HFF-Myc (cell line): ENCODE measurements around the gene MGAT1.
A peak's percentile ranks its signal among the peaks of the same experiment; 100 is the strongest.

ENCODE experiments used
- DNase-seq: peaks from one replicate; pipeline ENCODE4 v3.0.0-alpha.2; 2011; ENCODE audit warnings: low read depth; ENCODE audit errors: extremely low read depth
- H3K4me3 ChIP-seq: replicated peaks from 2 replicates; pipeline ENCODE4 v1.5.1; 2011; ENCODE audit warnings: low read depth, mild to moderate bottlenecking, control low read depth, low read length
- TF ChIP-seq, protein P1 (sequence below): IDR thresholded peaks from 2 replicates; pipeline ENCODE4 v1.5.1; 2012; ENCODE audit warnings: mild to moderate bottlenecking, low read depth, low read length, control low read depth; ENCODE audit errors: missing control alignments

MGAT1 gene

DNA sequence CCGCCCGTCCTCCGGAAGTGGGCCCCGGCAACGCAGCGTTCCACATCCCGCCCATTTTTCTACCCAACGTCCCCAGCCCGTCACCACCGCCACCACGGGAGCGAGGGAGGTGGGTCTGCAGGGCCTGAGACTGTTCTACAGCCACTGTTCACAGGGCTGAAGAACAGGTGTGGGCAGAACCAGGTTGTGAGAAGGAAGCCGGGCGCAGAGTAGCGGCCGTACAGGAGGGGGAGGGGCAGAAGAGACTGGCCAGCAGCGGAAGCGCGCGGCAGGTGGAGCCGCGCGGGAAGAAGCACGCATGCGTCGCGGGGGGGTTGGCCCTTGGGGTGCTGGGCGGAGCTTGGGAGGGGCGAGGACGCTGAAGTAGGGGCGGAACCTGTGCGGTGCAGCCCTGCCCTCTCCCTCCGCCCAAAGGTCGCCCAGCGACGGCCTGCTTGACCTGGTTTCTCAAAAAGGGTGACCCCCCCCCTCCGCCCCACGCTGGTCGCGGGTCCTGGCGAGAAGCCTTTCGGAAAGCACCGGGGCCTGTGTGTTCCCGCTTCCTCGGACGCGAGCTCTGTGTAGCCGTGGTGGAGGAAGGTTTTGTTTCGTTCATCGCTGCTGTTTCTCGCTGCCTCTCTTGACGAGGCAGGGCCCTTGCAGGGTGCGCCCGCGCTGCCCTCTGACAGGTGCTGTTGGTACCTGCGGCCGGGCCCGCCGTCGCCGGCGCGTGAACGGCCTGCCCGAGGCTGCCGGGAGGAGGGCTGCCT lies 7.8 kb upstream of the MGAT1 start:
- DNase-seq, result peak; percentile 72
- TF ChIP-seq, protein P1, sequence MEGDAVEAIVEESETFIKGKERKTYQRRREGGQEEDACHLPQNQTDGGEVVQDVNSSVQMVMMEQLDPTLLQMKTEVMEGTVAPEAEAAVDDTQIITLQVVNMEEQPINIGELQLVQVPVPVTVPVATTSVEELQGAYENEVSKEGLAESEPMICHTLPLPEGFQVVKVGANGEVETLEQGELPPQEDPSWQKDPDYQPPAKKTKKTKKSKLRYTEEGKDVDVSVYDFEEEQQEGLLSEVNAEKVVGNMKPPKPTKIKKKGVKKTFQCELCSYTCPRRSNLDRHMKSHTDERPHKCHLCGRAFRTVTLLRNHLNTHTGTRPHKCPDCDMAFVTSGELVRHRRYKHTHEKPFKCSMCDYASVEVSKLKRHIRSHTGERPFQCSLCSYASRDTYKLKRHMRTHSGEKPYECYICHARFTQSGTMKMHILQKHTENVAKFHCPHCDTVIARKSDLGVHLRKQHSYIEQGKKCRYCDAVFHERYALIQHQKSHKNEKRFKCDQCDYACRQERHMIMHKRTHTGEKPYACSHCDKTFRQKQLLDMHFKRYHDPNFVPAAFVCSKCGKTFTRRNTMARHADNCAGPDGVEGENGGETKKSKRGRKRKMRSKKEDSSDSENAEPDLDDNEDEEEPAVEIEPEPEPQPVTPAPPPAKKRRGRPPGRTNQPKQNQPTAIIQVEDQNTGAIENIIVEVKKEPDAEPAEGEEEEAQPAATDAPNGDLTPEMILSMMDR, result no peak
- peak overlapping the region; percentile 56 for H3K4me3 ChIP-seq

DNA sequence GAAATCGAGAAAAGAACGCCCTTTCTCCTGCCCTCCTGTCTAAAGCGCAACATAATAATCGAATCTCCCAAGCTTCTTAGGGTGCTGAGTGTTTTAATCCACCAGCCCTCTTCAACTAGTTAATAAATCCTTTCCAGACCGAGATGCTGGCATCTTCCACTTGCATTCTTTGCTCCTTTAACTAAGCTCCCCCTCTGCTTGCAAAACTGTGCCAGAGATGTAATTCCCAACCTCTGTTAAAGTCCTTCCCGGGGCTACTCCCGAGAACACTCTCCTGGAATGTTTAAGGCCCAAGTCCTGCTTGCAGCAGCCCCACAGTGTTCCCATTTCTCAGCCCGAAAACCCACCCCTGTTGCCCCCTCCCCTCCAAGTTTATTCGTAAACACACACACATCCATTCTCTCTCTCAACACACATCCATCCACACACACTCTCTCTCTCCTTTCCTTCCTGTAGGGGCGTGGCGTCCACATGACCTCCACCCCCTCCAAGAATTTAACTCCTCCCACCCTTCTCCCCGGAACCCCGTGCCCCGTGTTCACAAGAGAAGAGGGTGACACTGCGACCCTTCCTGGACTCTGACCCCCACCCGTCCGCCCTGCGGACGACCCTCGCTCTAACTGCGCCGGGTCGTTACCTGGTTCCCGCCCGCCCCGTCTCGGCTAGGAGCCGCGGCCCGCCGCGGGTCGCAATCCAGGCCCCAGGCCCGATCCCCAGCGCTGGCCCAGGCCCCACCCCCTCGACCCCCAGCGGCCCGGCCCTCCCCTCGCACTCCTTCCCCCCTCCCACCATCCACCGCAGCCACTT lies 7.0 kb upstream of the MGAT1 start:
- TF ChIP-seq, protein P1, result no peak
- H3K4me3 ChIP-seq, result peak overlapping the region; percentile 56
- peak; percentile 72 for DNase-seq

DNA sequence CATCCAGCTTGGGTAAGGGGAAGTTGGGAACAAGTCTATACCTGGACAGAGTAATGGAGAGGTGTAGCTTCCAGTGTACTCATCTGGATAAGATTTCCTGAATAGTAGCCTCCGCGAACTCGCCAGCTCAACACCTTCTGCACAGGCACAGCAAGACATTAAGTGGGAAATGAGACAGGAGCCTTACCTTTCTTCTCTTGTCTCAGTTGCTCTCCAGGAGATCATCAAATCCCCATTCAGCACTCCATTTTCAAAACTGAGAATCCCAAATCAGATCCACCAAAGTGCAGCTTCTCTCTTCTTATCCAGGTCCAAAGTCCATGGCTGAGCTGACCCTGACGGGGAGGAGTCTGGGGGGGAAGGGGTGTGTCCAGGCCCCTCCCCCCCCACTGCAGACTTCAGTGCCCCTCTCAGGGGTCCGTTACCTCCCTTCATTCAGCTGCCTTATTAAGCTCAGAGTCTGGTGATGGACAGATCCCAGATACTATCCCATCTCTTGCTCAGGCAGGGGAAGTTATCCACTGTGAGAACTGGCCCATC lies 5.9 kb upstream of the MGAT1 start:
- peak overlapping the region; percentile 56 for H3K4me3 ChIP-seq

DNA sequence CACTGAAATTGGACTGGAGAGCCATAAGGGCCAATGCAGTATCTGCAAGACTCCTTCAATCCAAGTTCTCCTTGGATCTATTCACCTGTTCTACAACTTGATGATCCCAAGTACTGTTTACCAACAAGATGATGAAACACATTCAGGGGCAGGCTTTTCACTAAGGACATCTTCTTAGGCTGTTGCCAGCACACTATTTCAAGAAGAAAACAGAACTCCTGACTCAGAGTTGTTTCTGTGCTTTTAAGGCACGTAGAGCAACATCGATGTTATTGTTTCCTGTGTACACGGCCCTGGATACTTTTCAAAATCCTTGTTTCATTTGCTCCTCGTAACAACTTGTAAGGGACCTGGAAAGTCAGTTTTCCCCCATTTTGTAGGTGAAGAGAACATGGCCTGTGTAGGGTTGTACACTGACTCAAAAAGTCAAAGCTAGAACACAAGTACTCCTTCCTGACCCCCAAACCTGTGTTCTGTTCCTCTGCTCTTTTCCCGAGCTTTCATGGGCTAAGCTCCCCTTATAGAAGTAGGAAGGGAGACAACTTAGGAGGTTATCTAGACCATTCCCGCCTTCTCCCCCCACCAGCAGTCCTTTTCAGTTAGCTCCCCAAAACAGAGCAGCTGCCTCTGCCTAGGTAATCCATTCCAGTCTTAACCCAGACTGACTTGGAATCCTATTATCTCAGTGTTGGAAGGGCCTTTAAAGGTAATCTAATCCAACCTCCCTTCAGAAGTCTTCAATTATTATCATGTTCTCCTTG lies 5.2 kb upstream of the MGAT1 start:
- DNase-seq, result no peak
- TF ChIP-seq, protein P1, result no peak
- peak overlapping the region; percentile 56 for H3K4me3 ChIP-seq

More for the DNA sequence above, 5.9 kb upstream of the MGAT1 start:
- no peak for DNase-seq
- TF ChIP-seq, protein P1, result no peak

DNA sequence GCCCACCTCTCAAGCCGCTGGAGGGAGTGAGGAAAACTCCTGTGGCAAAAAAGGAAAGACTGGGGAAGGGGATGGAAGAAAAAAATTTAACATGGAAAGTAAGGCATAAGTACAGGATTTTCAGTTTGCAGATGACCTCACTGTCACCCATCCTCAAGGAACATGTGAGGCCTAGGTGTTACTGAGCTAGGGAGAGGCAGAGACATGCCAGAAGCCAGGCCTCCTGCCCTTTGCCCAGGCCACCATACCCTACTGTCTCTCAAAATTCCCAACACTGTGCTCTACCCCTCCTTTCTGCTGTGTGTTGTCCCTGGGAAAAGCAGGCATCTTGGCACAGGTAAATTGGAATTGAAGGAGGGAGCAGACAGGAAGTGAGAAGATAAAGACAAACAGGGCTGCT lies 4.4 kb upstream of the MGAT1 start:
- peak overlapping the region; percentile 56 for H3K4me3 ChIP-seq
- TF ChIP-seq, protein P1, result no peak
- DNase-seq, result no peak

DNA sequence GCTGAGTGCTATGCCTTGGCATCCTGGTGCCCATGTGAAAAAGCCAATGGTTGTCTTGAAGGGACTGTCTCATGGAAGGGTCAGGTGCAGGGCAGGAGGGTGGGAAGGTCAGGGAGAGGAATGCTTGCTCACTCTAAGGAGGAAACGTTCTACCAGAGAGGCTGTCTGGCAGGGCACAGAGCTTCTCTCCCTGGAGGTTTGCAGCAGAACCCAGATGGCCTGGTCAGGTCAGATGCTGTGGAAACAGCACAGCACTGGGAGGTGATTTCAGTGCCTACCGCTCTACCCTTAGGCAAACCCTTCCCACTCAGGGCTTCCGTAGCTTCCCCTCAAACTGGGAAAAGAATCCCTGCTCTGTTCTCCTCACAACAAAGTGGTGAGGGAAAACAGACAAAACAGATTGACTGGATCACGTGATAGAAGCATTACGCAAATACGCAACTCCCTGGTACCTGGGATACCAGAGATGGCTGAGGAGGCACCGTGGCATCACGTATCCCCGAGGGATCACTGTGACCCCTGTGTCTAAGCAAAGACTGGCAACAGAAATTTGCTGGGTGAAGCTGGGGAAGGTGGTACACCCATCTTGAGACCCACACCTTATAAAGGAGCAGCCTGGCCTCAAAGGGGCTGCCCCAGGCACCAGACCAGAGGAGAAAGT lies 3.9 kb upstream of the MGAT1 start:
- TF ChIP-seq, protein P1, result no peak
- peak overlapping the region; percentile 56 for H3K4me3 ChIP-seq
- no peak for DNase-seq
